ENCODE measurements around the gene TGFBR2. TPM values are rescaled to one million over a fixed set of nuclear protein-coding genes. Genes with fewer than 3 reads are reported as not detected.
A peak's percentile ranks its signal among the peaks of the same experiment; 100 is the strongest.

The TGFBR2 gene
- polyA plus RNA-seq, 3 donors, result 46.6 to 60.3 (median 57.0) TPM

DNA sequence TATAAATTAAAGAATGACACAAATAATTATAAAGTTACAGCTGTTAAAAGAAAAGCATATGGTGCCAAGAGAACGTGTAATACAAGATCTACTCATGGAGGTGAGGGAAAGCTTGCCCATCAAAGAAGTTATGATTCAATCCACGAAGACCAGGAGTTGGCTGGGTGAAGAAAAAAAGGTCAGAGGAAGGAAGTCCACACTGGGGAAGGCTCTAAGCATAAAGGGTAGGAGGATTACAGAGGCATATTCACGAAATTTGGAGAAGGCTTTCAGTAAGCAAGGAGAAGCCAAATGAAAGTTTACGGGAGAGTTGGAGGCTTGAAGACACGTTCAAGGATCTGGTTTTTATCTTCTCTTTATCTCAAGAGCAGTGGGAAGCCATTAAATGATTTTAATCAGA lies 1.8 kb upstream of the TGFBR2 start:
- H3K36me3 Mint-ChIP-seq, result peaks cover 7 to 9% of the 10 kb centered on the region in 2 donors
- peak overlapping the region; percentile 19 to 90 (median 38) for H3K4me3 ChIP-seq (replicated peaks in 1 of 3; ENCODE audit: low read depth in 2 of 3, low read length in 3 of 3)
- H3K4me1 ChIP-seq (ENCODE audit: control insufficient read depth in 1 of 2, insufficient read depth in 2 of 2, low read length in 2 of 2), result peaks cover 44 to 66% of the 10 kb centered on the region in 2 donors
- peak overlapping the region; percentile 30 for H2AFZ ChIP-seq (ENCODE audit: insufficient read depth, low read depth, low read length, poor library complexity, severe bottlenecking)
- peak; percentile 47 to 78 (median 68) for DNase-seq
- peak overlapping the region; percentile 85 for H3K4me2 ChIP-seq (replicated peaks; ENCODE audit: extremely low read depth, low read length, poor library complexity, severe bottlenecking)
- intact Hi-C loops (cut with micrococcal nuclease), result loop anchor here in 1 of 2 donors (10.0 kb wide), 1 partner anchor 130 kb away; no protein-coding TSS in a partner anchor
- peak overlapping the region; percentile 30 for H3K9ac ChIP-seq (ENCODE audit: insufficient read depth, low read length, poor library complexity, severe bottlenecking)
- H3K79me2 ChIP-seq (ENCODE audit: insufficient read depth, low read length), result peaks cover 30% of the 10 kb centered on the region
- peak overlapping the region; percentile 90 to 99 (median 99) for H3K27ac Mint-ChIP-seq
- peaks cover 12% of the 10 kb centered on the region for H4K20me1 ChIP-seq (ENCODE audit: insufficient read depth, low read length)
- H3K27me3 ChIP-seq (ENCODE audit: control insufficient read depth in 2 of 2, insufficient read depth in 2 of 2, low read length in 2 of 2), result no peaks in the 10 kb centered on the region
- no peaks in the 10 kb centered on the region for H3K9me3 ChIP-seq (replicated peaks in 1 of 2; ENCODE audit: control insufficient read depth in 1 of 2, insufficient read depth in 1 of 2, low read length in 2 of 2)
- WGBS (ENCODE audit: insufficient coverage), result 0% methylated on average over 4 of the region's 5 CpGs
- TF ChIP-seq, protein P1, sequence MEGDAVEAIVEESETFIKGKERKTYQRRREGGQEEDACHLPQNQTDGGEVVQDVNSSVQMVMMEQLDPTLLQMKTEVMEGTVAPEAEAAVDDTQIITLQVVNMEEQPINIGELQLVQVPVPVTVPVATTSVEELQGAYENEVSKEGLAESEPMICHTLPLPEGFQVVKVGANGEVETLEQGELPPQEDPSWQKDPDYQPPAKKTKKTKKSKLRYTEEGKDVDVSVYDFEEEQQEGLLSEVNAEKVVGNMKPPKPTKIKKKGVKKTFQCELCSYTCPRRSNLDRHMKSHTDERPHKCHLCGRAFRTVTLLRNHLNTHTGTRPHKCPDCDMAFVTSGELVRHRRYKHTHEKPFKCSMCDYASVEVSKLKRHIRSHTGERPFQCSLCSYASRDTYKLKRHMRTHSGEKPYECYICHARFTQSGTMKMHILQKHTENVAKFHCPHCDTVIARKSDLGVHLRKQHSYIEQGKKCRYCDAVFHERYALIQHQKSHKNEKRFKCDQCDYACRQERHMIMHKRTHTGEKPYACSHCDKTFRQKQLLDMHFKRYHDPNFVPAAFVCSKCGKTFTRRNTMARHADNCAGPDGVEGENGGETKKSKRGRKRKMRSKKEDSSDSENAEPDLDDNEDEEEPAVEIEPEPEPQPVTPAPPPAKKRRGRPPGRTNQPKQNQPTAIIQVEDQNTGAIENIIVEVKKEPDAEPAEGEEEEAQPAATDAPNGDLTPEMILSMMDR (IDR thresholded peaks at IDR 0.05), result no peak
- H3K27me3 Mint-ChIP-seq (ENCODE audit: low read depth in 3 of 3), result no peaks in the 10 kb centered on the region
- no peaks in the 10 kb centered on the region for H3K9me3 Mint-ChIP-seq
- no peaks in the 10 kb centered on the region for H3K36me3 ChIP-seq (replicated peaks in 1 of 2; ENCODE audit: control insufficient read depth in 1 of 2, insufficient read depth in 2 of 2, low read length in 2 of 2)
- peak overlapping the region; percentile 63 to 87 for H3K4me3 Mint-ChIP-seq
- peaks cover 56% of the 10 kb centered on the region for H3K4me1 Mint-ChIP-seq
- H3K27ac ChIP-seq (ENCODE audit: low read depth in 1 of 2, low read length in 2 of 2), result peak overlapping the region; percentile 88 to 96

DNA sequence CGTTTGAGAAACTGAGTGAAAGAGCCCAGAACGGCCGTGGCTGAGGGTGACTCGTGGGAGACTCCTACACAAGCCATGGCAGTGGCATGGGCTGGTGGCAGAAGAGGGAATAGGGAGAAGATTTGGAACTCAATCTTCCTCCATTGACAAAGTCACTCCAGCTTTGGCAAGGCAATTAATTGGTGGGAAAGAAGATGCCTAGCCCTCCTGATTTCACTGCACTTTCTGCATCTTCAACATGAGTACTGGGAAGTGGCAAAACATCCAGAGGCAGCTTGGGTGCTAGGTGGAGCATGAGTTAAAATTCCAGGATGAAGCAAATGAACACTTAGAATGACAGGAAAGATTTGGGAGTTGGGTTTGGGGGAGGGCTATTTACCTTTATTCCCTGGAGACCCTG lies 1.4 kb upstream of the TGFBR2 start:
- Histone ChIP-seq H3K4me1 (ENCODE audit: control insufficient read depth in 1 of 2, insufficient read depth in 2 of 2, low read length in 2 of 2) (peaks cover 46 to 70% of the 10 kb centered on the region in 2 donors), H3K79me2 (ENCODE audit: insufficient read depth, low read length) (peaks cover 34% of the 10 kb centered on the region), H3K9ac (ENCODE audit: insufficient read depth, low read length, poor library complexity, severe bottlenecking) (peak overlapping the region; percentile 30), H3K4me3 (replicated peaks in 1 of 3; ENCODE audit: low read depth in 2 of 3, low read length in 3 of 3) (peak overlapping the region; percentile 19 to 90 (median 38)), H3K9me3 (replicated peaks in 1 of 2; ENCODE audit: control insufficient read depth in 1 of 2, insufficient read depth in 1 of 2, low read length in 2 of 2) (no peaks in the 10 kb centered on the region), H3K27me3 (ENCODE audit: control insufficient read depth in 2 of 2, insufficient read depth in 2 of 2, low read length in 2 of 2) (no peaks in the 10 kb centered on the region), H3K4me2 (replicated peaks; ENCODE audit: extremely low read depth, low read length, poor library complexity, severe bottlenecking) (peak overlapping the region; percentile 85), H2AFZ (ENCODE audit: insufficient read depth, low read depth, low read length, poor library complexity, severe bottlenecking) (peak overlapping the region; percentile 30), H4K20me1 (ENCODE audit: insufficient read depth, low read length) (peaks cover 17% of the 10 kb centered on the region), H3K27ac (ENCODE audit: low read depth in 1 of 2, low read length in 2 of 2) (peak overlapping the region; percentile 88 to 96), H3K36me3 (replicated peaks in 1 of 2; ENCODE audit: control insufficient read depth in 1 of 2, insufficient read depth in 2 of 2, low read length in 2 of 2) (no peaks in the 10 kb centered on the region)
- no peaks in the 10 kb centered on the region for H3K27me3 Mint-ChIP-seq (ENCODE audit: low read depth in 3 of 3)
- no peaks in the 10 kb centered on the region for H3K9me3 Mint-ChIP-seq
- TF ChIP-seq, protein P1 (IDR thresholded peaks at IDR 0.05), result no peak
- H3K4me1 Mint-ChIP-seq, result peaks cover 61% of the 10 kb centered on the region
- WGBS (ENCODE audit: insufficient coverage), result no CpG with 5 or more reads among the region's 4 CpGs
- H3K27ac Mint-ChIP-seq, result peak overlapping the region; percentile 90 to 99 (median 99)
- H3K36me3 Mint-ChIP-seq, result peaks cover 11 to 13% of the 10 kb centered on the region in 2 donors
- intact Hi-C loops (cut with micrococcal nuclease), result loop anchor here (5.0 to 10.0 kb wide), 4 partner anchors 37 to 130 kb away; no protein-coding TSS in a partner anchor
- H3K4me3 Mint-ChIP-seq, result peak overlapping the region; percentile 63 to 87
- DNase-seq, result peak in 1 of 3 donors; percentile 29

All from CD14-positive monocyte (primary cell).